Body of pancreas (tissue), 4 donors: ENCODE data around the gene SPINT1.

ENCODE experiments used
- CTCF ChIP-seq, 7 experiments: fragments of 450-650 bp in 4 of 7; fragments of 200-600 bp in 3 of 7; sonication (generic) in 3 of 7; IDR thresholded peaks; one replicate each; pipeline ENCODE4 v1.5.1; 2016 to 2019; ENCODE audit warnings: antibody characterized with exemption in 7 of 7
- POLR2A ChIP-seq, 3 donors: fragments of 450-650 bp; IDR thresholded peaks; one replicate each; pipeline ENCODE4 v1.6.1; 2016; ENCODE audit warnings: antibody characterized with exemption in 3 of 3, mild to moderate bottlenecking in 2 of 3

GRCh38 chr15:40828447-40829036 lies 15.3 kb upstream of the SPINT1 start, which contains the start of gene PPP1R14D:
- TF ChIP-seq CTCF (IDR thresholded peaks at IDR 0.05) (no peak), POLR2A (IDR thresholded peaks at IDR 0.05) (no peak)
